ENCODE data around the gene TUSC2.

Gene TUSC2

DNA sequence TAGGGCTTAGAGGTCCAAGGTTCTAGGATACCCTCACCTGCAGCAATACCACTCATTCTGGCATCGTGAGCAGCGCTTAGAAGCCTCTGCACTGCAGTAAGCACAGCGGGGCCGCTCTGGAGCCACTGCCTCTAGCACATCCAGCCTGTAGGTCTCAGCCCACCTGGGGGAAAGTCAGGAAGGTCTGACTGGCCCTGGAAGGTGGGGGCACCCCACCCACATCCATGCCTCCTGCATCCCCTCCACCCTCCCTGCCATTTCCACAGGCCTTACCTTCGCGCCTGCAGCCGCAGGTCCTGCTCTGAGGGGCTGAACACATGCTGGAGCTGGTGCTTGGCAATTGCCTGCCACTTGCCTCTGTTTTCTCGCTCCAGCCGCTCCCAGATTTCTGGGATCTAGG lies 13.5 kb upstream of the TUSC2 start:
- TF ChIP-seq, protein P1, sequence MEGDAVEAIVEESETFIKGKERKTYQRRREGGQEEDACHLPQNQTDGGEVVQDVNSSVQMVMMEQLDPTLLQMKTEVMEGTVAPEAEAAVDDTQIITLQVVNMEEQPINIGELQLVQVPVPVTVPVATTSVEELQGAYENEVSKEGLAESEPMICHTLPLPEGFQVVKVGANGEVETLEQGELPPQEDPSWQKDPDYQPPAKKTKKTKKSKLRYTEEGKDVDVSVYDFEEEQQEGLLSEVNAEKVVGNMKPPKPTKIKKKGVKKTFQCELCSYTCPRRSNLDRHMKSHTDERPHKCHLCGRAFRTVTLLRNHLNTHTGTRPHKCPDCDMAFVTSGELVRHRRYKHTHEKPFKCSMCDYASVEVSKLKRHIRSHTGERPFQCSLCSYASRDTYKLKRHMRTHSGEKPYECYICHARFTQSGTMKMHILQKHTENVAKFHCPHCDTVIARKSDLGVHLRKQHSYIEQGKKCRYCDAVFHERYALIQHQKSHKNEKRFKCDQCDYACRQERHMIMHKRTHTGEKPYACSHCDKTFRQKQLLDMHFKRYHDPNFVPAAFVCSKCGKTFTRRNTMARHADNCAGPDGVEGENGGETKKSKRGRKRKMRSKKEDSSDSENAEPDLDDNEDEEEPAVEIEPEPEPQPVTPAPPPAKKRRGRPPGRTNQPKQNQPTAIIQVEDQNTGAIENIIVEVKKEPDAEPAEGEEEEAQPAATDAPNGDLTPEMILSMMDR (IDR thresholded peaks at IDR 0.05; ENCODE audit: control insufficient read depth, insufficient read depth, low read depth, low read length, missing control alignments), result no peak
- peak overlapping the region; percentile 61 for H3K4me3 ChIP-seq (ENCODE audit: control insufficient read depth, low read depth, low read length)
- no peak for DNase-seq (ENCODE audit: low read depth)

DNA sequence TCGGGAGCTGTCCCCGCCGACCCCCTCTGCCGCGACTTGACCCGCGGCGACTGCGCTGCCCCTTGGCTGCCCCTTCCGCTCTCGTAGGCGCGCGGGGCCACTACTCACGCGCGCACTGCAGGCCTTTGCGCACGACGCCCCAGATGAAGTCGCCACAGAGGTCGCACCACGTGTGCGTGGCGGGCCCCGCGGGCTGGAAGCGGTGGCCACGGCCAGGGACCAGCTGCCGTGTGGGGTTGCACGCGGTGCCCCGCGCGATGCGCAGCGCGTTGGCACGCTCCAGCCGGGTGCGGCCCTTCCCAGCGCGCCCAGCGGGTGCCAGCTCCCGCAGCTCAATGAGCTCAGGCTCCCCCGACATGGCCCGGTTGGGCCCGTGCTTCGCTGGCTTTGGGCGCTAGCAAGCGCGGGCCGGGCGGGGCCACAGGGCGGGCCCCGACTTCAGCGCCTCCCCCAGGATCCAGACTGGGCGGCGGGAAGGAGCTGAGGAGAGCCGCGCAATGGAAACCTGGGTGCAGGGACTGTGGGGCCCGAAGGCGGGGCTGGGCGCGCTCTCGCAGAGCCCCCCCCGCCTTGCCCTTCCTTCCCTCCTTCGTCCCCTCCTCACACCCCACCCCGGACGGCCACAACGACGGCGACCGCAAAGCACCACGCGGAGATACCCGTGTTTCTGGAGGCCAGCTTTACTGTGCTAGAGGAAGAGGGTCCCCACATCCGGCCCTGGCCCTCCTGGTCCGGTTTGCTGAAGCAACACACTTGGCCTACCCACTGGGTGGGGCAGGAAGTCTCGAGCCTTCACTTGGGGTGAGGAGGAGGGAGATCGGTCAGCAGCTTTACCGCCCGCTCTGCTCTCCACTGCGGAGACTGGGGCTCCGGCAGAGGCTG lies 12.7 kb upstream of the TUSC2 start, which contains the start of gene RASSF1:
RASSF1 (minus strand) TSS at position 389 of the 882 bp plus-strand sequence; CDS start at position 358, 31 bp downstream.
- TF ChIP-seq, protein P1 (IDR thresholded peaks at IDR 0.05; ENCODE audit: control insufficient read depth, insufficient read depth, low read depth, low read length, missing control alignments), result no peak
- peak within 1 kb of the TSS; percentile 61 for H3K4me3 ChIP-seq (ENCODE audit: control insufficient read depth, low read depth, low read length)
- DNase-seq (ENCODE audit: low read depth), result no peak

DNA sequence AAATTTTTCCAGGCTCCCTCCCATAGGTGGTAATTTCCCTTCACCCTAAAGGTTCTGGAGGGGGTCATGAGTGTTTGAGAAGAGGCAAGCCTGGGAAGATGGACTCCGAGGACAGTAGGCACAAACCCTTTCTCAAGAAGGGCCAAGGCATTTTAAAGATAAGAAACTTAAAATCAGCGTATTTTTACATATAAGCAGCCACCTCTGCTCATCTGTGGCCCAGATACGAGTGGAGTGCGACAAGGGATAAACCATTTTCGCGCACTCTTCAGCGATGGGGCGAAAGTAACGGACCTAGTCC lies 12.1 kb upstream of the TUSC2 start:
- TF ChIP-seq, protein P1 (IDR thresholded peaks at IDR 0.05; ENCODE audit: control insufficient read depth, insufficient read depth, low read depth, low read length, missing control alignments), result no peak
- peak overlapping the region; percentile 61 for H3K4me3 ChIP-seq (ENCODE audit: control insufficient read depth, low read depth, low read length)
- no peak for DNase-seq (ENCODE audit: low read depth)

DNA sequence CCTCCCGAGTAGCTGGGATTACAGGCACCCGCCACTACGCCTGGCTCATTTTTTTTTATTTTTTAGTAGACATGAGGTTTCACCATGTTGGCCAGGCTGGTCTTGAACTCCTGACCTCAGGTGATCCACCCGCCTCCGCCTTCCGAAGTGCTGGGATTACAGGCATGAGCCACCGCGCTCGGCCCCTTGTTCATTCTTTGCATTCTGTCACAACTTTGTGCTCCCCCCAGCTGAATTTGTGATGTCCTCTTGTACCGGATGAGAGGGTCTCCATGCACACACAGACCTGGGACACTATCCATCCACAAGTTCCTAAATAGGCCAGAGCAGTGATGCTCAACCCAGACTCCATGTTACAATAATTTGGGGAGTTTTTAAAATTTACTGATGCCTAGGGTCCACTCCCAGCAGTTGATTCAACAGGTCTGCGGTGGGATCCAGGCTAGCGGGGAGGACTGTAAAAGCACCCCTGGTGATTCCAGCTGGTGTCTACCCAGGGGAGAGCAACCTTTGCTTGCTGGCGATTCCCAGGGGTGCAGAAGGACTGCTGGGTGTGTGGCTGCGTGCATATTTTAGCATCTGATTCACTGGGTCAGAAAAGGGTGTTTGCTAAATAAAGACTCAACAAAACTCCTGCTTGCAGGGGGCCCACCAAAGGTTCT lies 11.6 kb upstream of the TUSC2 start:
- TF ChIP-seq, protein P1 (IDR thresholded peaks at IDR 0.05; ENCODE audit: control insufficient read depth, insufficient read depth, low read depth, low read length, missing control alignments), result no peak
- peak overlapping the region; percentile 61 for H3K4me3 ChIP-seq (ENCODE audit: control insufficient read depth, low read depth, low read length)

DNA sequence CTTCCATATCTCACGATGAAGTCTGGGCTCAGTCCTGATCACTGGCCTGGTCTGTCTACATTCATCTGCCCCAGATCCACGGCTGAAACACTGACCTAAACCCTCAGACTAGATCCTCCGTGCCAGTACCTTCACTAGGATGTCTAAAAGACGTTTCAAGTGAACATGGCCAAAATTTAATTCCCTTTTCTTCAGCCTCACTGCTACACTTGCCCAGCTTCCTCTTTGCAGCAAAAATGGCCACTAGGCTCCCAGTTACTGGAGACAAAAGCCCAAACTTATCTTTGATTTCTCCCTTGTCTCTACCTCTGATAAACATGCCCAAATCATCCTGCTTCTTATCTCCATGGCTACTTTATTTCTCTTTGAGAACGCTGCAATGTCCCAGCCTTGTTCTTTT lies 10.9 kb upstream of the TUSC2 start:
- DNase-seq (ENCODE audit: low read depth), result no peak
- no peak overlapping the region; the same call in 1 of the 2 replicates for H3K4me3 ChIP-seq (ENCODE audit: control insufficient read depth, low read depth, low read length)
- TF ChIP-seq, protein P1 (IDR thresholded peaks at IDR 0.05; ENCODE audit: control insufficient read depth, insufficient read depth, low read depth, low read length, missing control alignments), result no peak

More for the DNA sequence above, 11.6 kb upstream of the TUSC2 start:
- DNase-seq (ENCODE audit: low read depth), result no peak

DNA sequence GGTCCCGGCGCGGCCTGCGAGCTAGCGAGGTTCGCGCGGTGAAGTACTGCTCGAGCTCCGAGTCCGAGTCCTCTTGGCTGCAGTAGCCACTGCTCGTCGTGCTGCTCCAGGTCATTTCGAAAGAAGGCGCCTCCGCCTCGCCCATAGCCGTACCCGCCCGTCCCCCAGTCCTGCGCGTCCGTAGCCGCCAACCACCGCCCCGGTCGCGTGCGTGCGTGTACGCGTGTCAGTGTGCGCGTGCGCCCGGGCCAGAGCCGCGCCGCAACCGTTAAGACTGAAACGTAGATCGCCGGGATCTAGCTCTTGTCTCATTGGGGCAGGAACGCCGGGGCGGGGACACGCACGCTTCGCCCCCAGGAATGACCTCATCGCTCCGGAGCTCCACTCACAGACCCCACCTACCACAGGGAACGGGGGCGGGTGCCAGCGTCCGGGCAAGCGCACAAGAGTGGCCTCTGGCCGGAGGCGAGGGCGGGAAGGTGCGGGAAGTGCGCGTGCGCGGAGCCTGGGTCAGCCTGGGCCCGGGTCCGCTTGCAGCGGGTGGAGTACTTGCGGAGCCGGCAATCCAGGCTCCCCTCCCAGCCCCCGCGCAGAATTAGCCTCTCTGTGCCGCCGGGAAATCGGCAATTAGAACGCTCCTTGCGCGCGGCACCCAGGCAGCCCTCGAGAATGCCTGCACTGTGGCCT lies 9.3 kb upstream of the TUSC2 start:
- peak; percentile 98 for DNase-seq (ENCODE audit: low read depth)
- TF ChIP-seq, protein P1 (IDR thresholded peaks at IDR 0.05; ENCODE audit: control insufficient read depth, insufficient read depth, low read depth, low read length, missing control alignments), result no peak
- peak overlapping the region; percentile 90 for H3K4me3 ChIP-seq (ENCODE audit: control insufficient read depth, low read depth, low read length)

Data from AG09309 (cell line).